Smooth muscle cell (in vitro differentiated cells): ENCODE measurements around the gene DDX25. TPM values are rescaled to one million over a fixed set of nuclear protein-coding genes. Genes with fewer than 3 reads are reported as not detected.

Experiments
- DNase-seq: peaks from one replicate; lab custom pipeline; 2025; ENCODE audit not compliant: unreplicated experiment; lab: John Stamatoyannopoulos, UW
- H2AFZ ChIP-seq: fragments of 200-600 bp; sonication (generic); 2 replicates; pipeline ENCODE4 v1.6.0; 2016; ENCODE audit warnings: antibody characterized with exemption, low read depth, mild to moderate bottlenecking
- H3F3A ChIP-seq: fragments of 200-600 bp; sonication (generic); 2 replicates; pipeline ENCODE4 v1.6.0; 2017; ENCODE audit warnings: antibody characterized with exemption, low read depth
- H3K27ac ChIP-seq: fragments of 200-600 bp; sonication (generic); 2 replicates; pipeline ENCODE4 v1.5.1; 2016; ENCODE audit warnings: low read depth, mild to moderate bottlenecking
- H3K27me3 ChIP-seq: fragments of 200-600 bp; sonication (generic); 2 replicates; pipeline ENCODE4 v1.6.1; 2016; ENCODE audit warnings: low read depth, mild to moderate bottlenecking
- H3K36me3 ChIP-seq: fragments of 200-600 bp; sonication (generic); 2 replicates; pipeline ENCODE4 v1.5.1; 2016; ENCODE audit warnings: low read depth
- H3K4me1 ChIP-seq: fragments of 200-600 bp; sonication (generic); 2 replicates; pipeline ENCODE4 v1.5.1; 2016; ENCODE audit warnings: low read depth
- H3K4me2 ChIP-seq: fragments of 200-600 bp; sonication (generic); 2 replicates; pipeline ENCODE4 v1.6.0; 2016; ENCODE audit warnings: mild to moderate bottlenecking
- H3K4me3 ChIP-seq: fragments of 200-600 bp; sonication (generic); 2 replicates; pipeline ENCODE4 v1.5.1; 2016; ENCODE audit warnings: mild to moderate bottlenecking
- H3K79me2 ChIP-seq: fragments of 200-600 bp; sonication (generic); 2 replicates; pipeline ENCODE4 v1.6.0; 2016; ENCODE audit warnings: low read depth, mild to moderate bottlenecking
- H3K9ac ChIP-seq: fragments of 200-600 bp; sonication (generic); 2 replicates; pipeline ENCODE4 v1.6.0; 2016; ENCODE audit warnings: low read depth
- H3K9me3 ChIP-seq: fragments of 200-600 bp; sonication (generic); replicated peaks from 2 replicates; pipeline ENCODE4 v1.5.1; 2016; ENCODE audit warnings: low read depth
- H4K20me1 ChIP-seq: fragments of 200-600 bp; sonication (generic); 2 replicates; pipeline ENCODE4 v1.6.0; 2016; ENCODE audit warnings: low read depth
- CTCF ChIP-seq: fragments of 200-600 bp; sonication (generic); IDR thresholded peaks from 2 replicates; pipeline ENCODE4 v1.5.1; 2017; ENCODE audit warnings: borderline replicate concordance, mild to moderate bottlenecking, antibody characterized with exemption; ENCODE audit not compliant: insufficient read depth, poor library complexity, severe bottlenecking
- WGBS: methylation state at CpG from one replicate; pipeline ENCODE4 v1.1.7; 2016; ENCODE audit warnings: low lambda C conversion rate; 5-methylcytosine and 5-hydroxymethylcytosine counted together
- polyA plus RNA-seq: library from polyadenylated mRNA; unstranded; fragments of >200 nt; fragmentation: Nextera tagmentation; extraction: Ambion mirVana; gene quantifications from 2 replicates; pipeline ENCODE4 v1.2.1, GENCODE V29; 2016
- total RNA-seq: library from RNA; depleted of rRNA; stranded (reverse); fragments of >200 nt; gene quantifications from 2 replicates; pipeline ENCODE4 v1.2.3, GENCODE V29; 2014

Gene DDX25
- total and polyA plus RNA-seq, 2 experiments from 2014 or later = 0.09 TPM; not detected in 1

GRCh38 chr11:125916683-125917347, 12.5 kb downstream of the DDX25 start:
- Histone ChIP-seq H3K79me2 (no peaks in the 10 kb centered on the region), H3K4me2 (no peak overlapping the region), H3K4me3 (no peak overlapping the region), H4K20me1 (no peaks in the 10 kb centered on the region), H2AFZ (no peak overlapping the region), H3K4me1 (no peaks in the 10 kb centered on the region), H3K9ac (no peak overlapping the region), H3K27ac (no peak overlapping the region), H3F3A (no peaks in the 10 kb centered on the region), H3K9me3 (no peaks in the 10 kb centered on the region), H3K36me3 (no peaks in the 10 kb centered on the region), H3K27me3 (peaks cover 23% of the 10 kb centered on the region)
- no peak for DNase-seq
- no peak for TF ChIP-seq CTCF
- WGBS = 90% methylated on average over 12 of the region's 12 CpGs

GRCh38 chr11:125918140-125918840, 14.0 kb downstream of the DDX25 start:
- Histone ChIP-seq H4K20me1 (no peaks in the 10 kb centered on the region), H3F3A (no peaks in the 10 kb centered on the region), H3K9me3 (no peaks in the 10 kb centered on the region), H3K4me2 (no peak overlapping the region), H3K27me3 (peaks cover 23% of the 10 kb centered on the region), H3K36me3 (no peaks in the 10 kb centered on the region), H3K79me2 (no peaks in the 10 kb centered on the region), H3K4me1 (no peaks in the 10 kb centered on the region), H3K4me3 (no peak overlapping the region), H3K9ac (no peak overlapping the region), H3K27ac (no peak overlapping the region), H2AFZ (no peak overlapping the region)
- 82% methylated on average over 13 of the region's 13 CpGs for WGBS
- no peak for TF ChIP-seq CTCF
- no peak for DNase-seq

- no peak for DNase-seq
- Histone ChIP-seq H3K27me3 (peaks cover 16% of the 10 kb centered on the region), H3K9me3 (no peaks in the 10 kb centered on the region), H3K4me3 (no peak overlapping the region), H2AFZ (no peak overlapping the region), H3K4me2 (no peak overlapping the region), H4K20me1 (no peaks in the 10 kb centered on the region), H3K9ac (no peak overlapping the region), H3K4me1 (no peaks in the 10 kb centered on the region), H3K27ac (no peak overlapping the region), H3K79me2 (no peaks in the 10 kb centered on the region), H3K36me3 (no peaks in the 10 kb centered on the region), H3F3A (no peaks in the 10 kb centered on the region)
- 86% methylated on average over 9 of the region's 9 CpGs for WGBS
- TF ChIP-seq CTCF = no peak
These were observed 16.7 kb downstream of the DDX25 start for GRCh38 chr11:125921042-125921441.

- WGBS = 79% methylated on average over 3 of the region's 3 CpGs
- Histone ChIP-seq H2AFZ (no peak overlapping the region), H3K27me3 (peaks cover 5% of the 10 kb centered on the region), H3K4me1 (no peaks in the 10 kb centered on the region), H3K9ac (no peak overlapping the region), H3K4me2 (no peak overlapping the region), H3K9me3 (no peaks in the 10 kb centered on the region), H3K36me3 (no peaks in the 10 kb centered on the region), H3K27ac (no peak overlapping the region), H4K20me1 (no peaks in the 10 kb centered on the region), H3K79me2 (no peaks in the 10 kb centered on the region), H3F3A (no peaks in the 10 kb centered on the region), H3K4me3 (no peak overlapping the region)
- DNase-seq = no peak
- no peak for TF ChIP-seq CTCF
These were observed 17.8 kb downstream of the DDX25 start for GRCh38 chr11:125922156-125922555.
